GM10248 (cell line): Measurements from ENCODE around the gene NFKBIE.
A peak's percentile ranks its signal among the peaks of the same experiment; 100 is the strongest.

Experiments used
- CTCF ChIA-PET: fragments of 300-600 bp; sonication (Branson Sonifier 250); formaldehyde crosslinking; extraction: SDS; loops from one replicate; lab custom pipeline; 2021; ENCODE audit warnings: antibody characterized with exemption; lab: Yijun Ruan, JAX
- POLR2A ChIA-PET: fragments of 350-650 bp; sonication (Branson Sonifier 250); formaldehyde crosslinking; extraction: SDS; loops from one replicate; lab custom pipeline; 2020; ENCODE audit warnings: antibody characterized with exemption; lab: Yijun Ruan, JAX
- DNase-seq: peaks from one replicate; pipeline ENCODE4 v3.0.0; 2012; ENCODE audit errors: extremely low spot score
- CTCF ChIP-seq: IDR thresholded peaks from 2 replicates; pipeline ENCODE4 v1.5.1; 2012; ENCODE audit warnings: mild to moderate bottlenecking, low read depth; ENCODE audit errors: extremely low read depth, missing control alignments, control extremely low read depth

NFKBIE gene

GRCh38 chr6:44298864-44299263, 33.5 kb upstream of the NFKBIE start:
- POLR2A ChIA-PET, result interaction anchor here (0.9 kb wide), 1 partner anchor 14 kb away, joined by 3 read pairs; the partner anchor contains the start of gene AARS2
- CTCF ChIA-PET, result interaction anchor here (1.5 to 5.1 kb wide), 4 partner anchors 10 to 31 kb away, joined by 5 to 34 read pairs (median 8); partner anchors contain the start of genes AARS2 and TMEM151B
- DNase-seq, result no peak
- TF ChIP-seq CTCF, result no peak

DNA sequence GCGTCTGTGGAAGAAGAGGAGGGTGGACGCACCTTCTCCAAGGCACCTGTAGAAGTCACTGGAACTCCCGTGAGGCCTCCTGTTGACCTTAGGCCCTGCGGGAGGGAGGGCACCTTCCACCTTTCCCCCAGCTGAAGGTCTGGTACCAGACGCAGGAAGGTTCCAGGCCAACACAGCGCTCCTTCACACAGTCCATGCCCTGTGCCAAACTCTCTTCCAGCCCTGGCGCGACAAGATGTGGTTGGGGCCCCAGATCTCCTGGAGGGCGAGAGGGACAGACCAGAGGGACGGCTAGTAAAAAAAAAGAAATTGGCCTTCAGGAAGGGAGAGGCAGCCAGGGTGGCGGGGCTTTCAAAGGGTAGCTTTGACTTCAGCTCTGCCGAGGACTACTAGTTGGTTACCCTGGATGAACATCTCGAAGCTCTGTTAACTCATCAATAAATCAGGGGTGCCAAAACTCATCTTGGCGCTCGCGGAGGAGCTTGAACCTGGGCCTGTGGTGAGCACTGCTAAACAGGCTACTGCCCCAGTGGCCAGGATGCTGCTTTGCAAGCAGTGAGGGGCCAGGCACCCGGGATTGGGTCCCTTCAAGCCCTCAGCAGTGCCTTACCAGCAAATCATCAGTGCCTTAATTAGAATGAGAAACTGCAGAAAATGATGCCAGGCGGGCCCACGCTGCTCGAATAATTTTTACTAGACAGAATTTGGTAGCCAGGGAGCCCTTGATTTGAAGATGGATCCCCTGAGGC, 32.9 kb upstream of the NFKBIE start:
- CTCF ChIA-PET, result interaction anchor here (1.3 to 5.1 kb wide), 5 partner anchors 10 to 30 kb away, joined by 3 to 34 read pairs (median 5); partner anchors contain the start of genes AARS2 and TMEM151B
- TF ChIP-seq CTCF, result no peak
- no peak for DNase-seq
- POLR2A ChIA-PET, result no interaction called here

- no peak for TF ChIP-seq CTCF
Measured at GRCh38 chr6:44297063-44298038, 32.0 kb upstream of the NFKBIE start.

GRCh38 chr6:44294832-44295791, 29.8 kb upstream of the NFKBIE start:
- no peak for DNase-seq
- TF ChIP-seq CTCF, result no peak
- CTCF ChIA-PET, result interaction anchor here (1.0 to 5.1 kb wide), 13 partner anchors 9 to 134 kb away, joined by 3 to 34 read pairs (median 5); partner anchors contain the start of genes AARS2 and SLC35B2
- POLR2A ChIA-PET, result interaction anchor here (0.8 to 1.3 kb wide), 2 partner anchors 10 to 48 kb away, joined by 3 read pairs; partner anchors contain the start of gene HSP90AB1

More at GRCh38 chr6:44297063-44298038, 32.0 kb upstream of the NFKBIE start:
- CTCF ChIA-PET, result interaction anchor here (1.3 to 5.1 kb wide), 9 partner anchors 8 to 41 kb away, joined by 3 to 34 read pairs (median 8); partner anchors contain the start of genes AARS2 and TMEM151B
- peak; percentile 41 for DNase-seq
- POLR2A ChIA-PET, result interaction anchor here (0.6 kb wide), 1 partner anchor 1572 kb away, joined by 3 read pairs; no protein-coding TSS in a partner anchor

- POLR2A ChIA-PET, result interaction anchor here (0.7 kb wide), 1 partner anchor 43 kb away, joined by 6 read pairs; no protein-coding TSS in a partner anchor
Measured at GRCh38 chr6:44292661-44293365, 27.5 kb upstream of the NFKBIE start.

More at GRCh38 chr6:44292661-44293365, 27.5 kb upstream of the NFKBIE start:
- DNase-seq, result no peak
- CTCF ChIA-PET, result interaction anchor here (1.1 to 2.6 kb wide), 5 partner anchors 9 to 46 kb away, joined by 5 to 11 read pairs (median 10); partner anchors contain the start of gene AARS2
- TF ChIP-seq CTCF, result no peak
